ENCODE measurements around the gene ADAMTS7.
A peak's percentile ranks its signal among the peaks of the same experiment; 100 is the strongest.

Gene ADAMTS7

GRCh38 chr15:78712797-78713515 is 98.3 kb downstream of the ADAMTS7 start:
- Mint-ChIP-seq H3K4me3 (no peak overlapping the region), H3K9me3 (peaks cover 5% of the 10 kb centered on the region), H3K27ac (no peak overlapping the region), H3K36me3 (no peaks in the 10 kb centered on the region), H3K27me3 (peaks cover 19% of the 10 kb centered on the region), H3K4me1 (peaks cover 9% of the 10 kb centered on the region)
- DNase-seq, result no peak
- CTCF ChIA-PET, result interaction anchor here (0.6 to 1.0 kb wide), 2 partner anchors 70 to 94 kb away, joined by 3 to 4 read pairs; no protein-coding TSS in a partner anchor

GRCh38 chr15:78711638-78712037 is 99.6 kb downstream of the ADAMTS7 start:
- Mint-ChIP-seq H3K36me3 (no peaks in the 10 kb centered on the region), H3K4me3 (no peak overlapping the region), H3K27me3 (peaks cover 20% of the 10 kb centered on the region), H3K9me3 (peaks cover 5% of the 10 kb centered on the region), H3K4me1 (peaks cover 9% of the 10 kb centered on the region), H3K27ac (no peak overlapping the region)
- CTCF ChIA-PET, result interaction anchor here (1.2 to 3.6 kb wide), 2 partner anchors 71 to 91 kb away, joined by 3 to 24 read pairs; partner anchors contain the start of genes CHRNA3 and CHRNB4
- DNase-seq, result no peak

- DNase-seq, result peak; percentile 76
- CTCF ChIA-PET, result interaction anchor here (0.8 to 3.6 kb wide), 18 partner anchors 9 to 799 kb away, joined by 3 to 29 read pairs (median 4); partner anchors contain the start of genes CHRNA3 and CHRNB4
- Mint-ChIP-seq H3K36me3 (no peaks in the 10 kb centered on the region), H3K27ac (no peak overlapping the region), H3K4me3 (no peak overlapping the region), H3K9me3 (peaks cover 1% of the 10 kb centered on the region), H3K4me1 (peaks cover 9% of the 10 kb centered on the region), H3K27me3 (peaks cover 24% of the 10 kb centered on the region)
Measured at GRCh38 chr15:78709263-78709882, 101.9 kb downstream of the ADAMTS7 start.
